Mesendoderm (in vitro differentiated cells): Measurements from ENCODE around the gene RAB26.

ENCODE experiments used
- DNase-seq: peaks from one replicate; pipeline ENCODE4 v3.0.0; 2013
- H2AK5ac ChIP-seq: 2 replicates; pipeline ENCODE4 v1.6.1; 2013; ENCODE audit warnings: low read length, inconsistent platforms
- H2BK120ac ChIP-seq: 2 replicates; pipeline ENCODE4 v1.6.1; 2013; ENCODE audit warnings: low read depth, mild to moderate bottlenecking, low read length, moderate library complexity, mixed read lengths
- H2BK15ac ChIP-seq: replicated peaks from 2 replicates; pipeline ENCODE4 v1.6.1; 2013; ENCODE audit warnings: low read depth, mild to moderate bottlenecking, moderate library complexity
- H2BK5ac ChIP-seq: 2 replicates; pipeline ENCODE4 v1.6.1; 2013; ENCODE audit warnings: low read length, inconsistent platforms
- H3K18ac ChIP-seq: 2 replicates; pipeline ENCODE4 v1.6.1; 2013; ENCODE audit warnings: mild to moderate bottlenecking, low read length, mixed read lengths
- H3K23ac ChIP-seq: one replicate; pipeline ENCODE4 v1.6.1; 2013; ENCODE audit warnings: low read length
- H3K27ac ChIP-seq: 2 replicates; pipeline ENCODE4 v1.5.1; 2013; ENCODE audit warnings: low read depth, mild to moderate bottlenecking, inconsistent platforms, low read length, moderate library complexity
- H3K27me3 ChIP-seq: 2 replicates; pipeline ENCODE4 v1.6.1; 2013; ENCODE audit warnings: low read length, control low read depth, mild to moderate bottlenecking, inconsistent platforms; ENCODE audit not compliant: insufficient read depth, poor library complexity
- H3K36me3 ChIP-seq: 2 replicates; pipeline ENCODE4 v1.6.1; 2013; ENCODE audit warnings: low read length, inconsistent platforms; ENCODE audit not compliant: control insufficient read depth, insufficient read depth
- H3K4ac ChIP-seq: one replicate; pipeline ENCODE4 v1.6.1; 2013; ENCODE audit warnings: low read depth, mild to moderate bottlenecking, low read length, moderate library complexity
- H3K4me1 ChIP-seq: 2 replicates; pipeline ENCODE4 v1.6.1; 2013; ENCODE audit warnings: low read depth, low read length, inconsistent platforms; ENCODE audit not compliant: control insufficient read depth
- H3K4me2 ChIP-seq: 2 replicates; pipeline ENCODE4 v1.6.1; 2013; ENCODE audit warnings: low read length
- H3K4me3 ChIP-seq: 2 replicates; pipeline ENCODE4 v1.5.1; 2013; ENCODE audit warnings: mild to moderate bottlenecking, low read length
- H3K56ac ChIP-seq: one replicate; pipeline ENCODE4 v1.6.1; 2013; ENCODE audit warnings: low read length
- H3K79me1 ChIP-seq: 2 replicates; pipeline ENCODE4 v1.6.1; 2013; ENCODE audit warnings: low read length, inconsistent platforms
- H3K79me2 ChIP-seq: 2 replicates; pipeline ENCODE4 v1.6.1; 2013; ENCODE audit warnings: mild to moderate bottlenecking, low read length; ENCODE audit not compliant: control insufficient read depth, insufficient read depth
- H3K9ac ChIP-seq: 2 replicates; pipeline ENCODE4 v1.6.1; 2013; ENCODE audit warnings: low read length, inconsistent platforms
- H4K5ac ChIP-seq: one replicate; pipeline ENCODE4 v1.6.1; 2013; ENCODE audit warnings: low read length
- H4K8ac ChIP-seq: one replicate; pipeline ENCODE4 v1.6.1; 2013; ENCODE audit warnings: low read depth, mild to moderate bottlenecking, control low read depth, low read length, moderate library complexity
- whole genome bisulfite sequencing: extraction: QIAGEN DNeasy Blood & Tissue Kit; methylation state at CpG from one replicate; pipeline ENCODE4 v1.1.7; 2013; ENCODE audit warnings: low lambda C conversion rate, missing lambda C conversion rate; ENCODE audit not compliant: insufficient coverage; ENCODE audit errors: extremely low coverage; 5-methylcytosine and 5-hydroxymethylcytosine counted together

The RAB26 gene

GRCh38 chr16:2158262-2158638 is 9.8 kb downstream of the RAB26 start:
- no peaks in the 10 kb centered on the region for H3K4me1 ChIP-seq

GRCh38 chr16:2159175-2159838 is 10.9 kb downstream of the RAB26 start:
- peak overlapping the region; percentile 67 for H3K56ac ChIP-seq
- no peak overlapping the region for H4K8ac ChIP-seq
- H3K4me2 ChIP-seq, result no peak overlapping the region
- H3K4me1 ChIP-seq, result no peaks in the 10 kb centered on the region
- peaks cover 9% of the 10 kb centered on the region for H3K79me1 ChIP-seq
- H3K27me3 ChIP-seq, result no peaks in the 10 kb centered on the region
- no peak overlapping the region for H3K18ac ChIP-seq
- H4K5ac ChIP-seq, result no peak overlapping the region
- DNase-seq, result peak; percentile 33
- H2BK15ac ChIP-seq, result no peak overlapping the region
- peaks cover 83% of the 10 kb centered on the region for H3K79me2 ChIP-seq
- peaks cover 3% of the 10 kb centered on the region for H3K36me3 ChIP-seq
- no peak overlapping the region for H3K4ac ChIP-seq
- H2BK120ac ChIP-seq, result no peak overlapping the region
- no peak overlapping the region for H3K23ac ChIP-seq
- H2AK5ac ChIP-seq, result no peak overlapping the region
- H3K4me3 ChIP-seq, result no peak overlapping the region
- no peak overlapping the region for H3K27ac ChIP-seq
- no peak overlapping the region for H2BK5ac ChIP-seq
- no CpG with 5 or more reads among the region's 24 CpGs for WGBS
- H3K9ac ChIP-seq, result peak overlapping the region; percentile 40

More at GRCh38 chr16:2158262-2158638, 9.8 kb downstream of the RAB26 start:
- H3K4me3 ChIP-seq, result no peak overlapping the region
- H2BK5ac ChIP-seq, result no peak overlapping the region
- no peak overlapping the region for H2BK120ac ChIP-seq
- H3K4me2 ChIP-seq, result no peak overlapping the region
- H3K9ac ChIP-seq, result peak overlapping the region; percentile 35
- no CpG with 5 or more reads among the region's 15 CpGs for WGBS
- H3K27me3 ChIP-seq, result no peaks in the 10 kb centered on the region
- no peak overlapping the region for H3K23ac ChIP-seq
- no peak overlapping the region for H3K56ac ChIP-seq
- H3K79me1 ChIP-seq, result peaks cover 11% of the 10 kb centered on the region
- no peak overlapping the region for H4K5ac ChIP-seq
- H3K79me2 ChIP-seq, result peaks cover 87% of the 10 kb centered on the region
- no peak overlapping the region for H3K27ac ChIP-seq
- peaks cover 5% of the 10 kb centered on the region for H3K36me3 ChIP-seq
- DNase-seq, result no peak
- no peak overlapping the region for H2AK5ac ChIP-seq
- no peak overlapping the region for H4K8ac ChIP-seq
- no peak overlapping the region for H3K4ac ChIP-seq
- no peak overlapping the region for H3K18ac ChIP-seq
- H2BK15ac ChIP-seq, result no peak overlapping the region

GRCh38 chr16:2160915-2161551 is 12.6 kb downstream of the RAB26 start:
- H4K8ac ChIP-seq, result no peak overlapping the region
- no peak overlapping the region for H3K4me3 ChIP-seq
- H3K4me2 ChIP-seq, result no peak overlapping the region
- H3K18ac ChIP-seq, result no peak overlapping the region
- H3K27ac ChIP-seq, result no peak overlapping the region
- peaks cover 8% of the 10 kb centered on the region for H3K36me3 ChIP-seq
- DNase-seq, result no peak
- no peaks in the 10 kb centered on the region for H3K4me1 ChIP-seq
- H3K4ac ChIP-seq, result no peak overlapping the region
- H3K56ac ChIP-seq, result peak overlapping the region; percentile 34
- H4K5ac ChIP-seq, result no peak overlapping the region
- no peak overlapping the region for H2AK5ac ChIP-seq
- H2BK15ac ChIP-seq, result no peak overlapping the region
- no CpG with 5 or more reads among the region's 20 CpGs for WGBS
- H3K79me2 ChIP-seq, result peaks cover 75% of the 10 kb centered on the region
- H2BK5ac ChIP-seq, result no peak overlapping the region
- no peaks in the 10 kb centered on the region for H3K27me3 ChIP-seq
- H3K23ac ChIP-seq, result no peak overlapping the region
- H3K79me1 ChIP-seq, result peaks cover 14% of the 10 kb centered on the region
- no peak overlapping the region for H3K9ac ChIP-seq
- H2BK120ac ChIP-seq, result no peak overlapping the region

- Histone ChIP-seq H2AK5ac (no peak overlapping the region), H4K8ac (no peak overlapping the region), H3K79me2 (peaks cover 66% of the 10 kb centered on the region), H3K79me1 (peaks cover 15% of the 10 kb centered on the region), H2BK120ac (no peak overlapping the region), H4K5ac (no peak overlapping the region), H3K4me2 (no peak overlapping the region), H2BK5ac (no peak overlapping the region), H3K4me3 (no peak overlapping the region), H3K27ac (no peak overlapping the region), H3K9ac (no peak overlapping the region), H3K4me1 (no peaks in the 10 kb centered on the region), H3K27me3 (no peaks in the 10 kb centered on the region), H3K18ac (no peak overlapping the region), H3K4ac (no peak overlapping the region), H3K23ac (no peak overlapping the region), H3K36me3 (peaks cover 8% of the 10 kb centered on the region), H2BK15ac (no peak overlapping the region), H3K56ac (peak overlapping the region; percentile 25)
- DNase-seq, result no peak
- WGBS, result no CpG with 5 or more reads among the region's 10 CpGs
Observed at GRCh38 chr16:2161911-2162310, 13.5 kb downstream of the RAB26 start.

GRCh38 chr16:2162676-2163118 is 14.3 kb downstream of the RAB26 start:
- peaks cover 58% of the 10 kb centered on the region for H3K79me2 ChIP-seq
- no CpG with 5 or more reads among the region's 13 CpGs for WGBS
- H3K79me1 ChIP-seq, result peaks cover 16% of the 10 kb centered on the region
- H3K36me3 ChIP-seq, result peaks cover 9% of the 10 kb centered on the region
- H3K4ac ChIP-seq, result no peak overlapping the region
- H2BK120ac ChIP-seq, result no peak overlapping the region
- H2BK5ac ChIP-seq, result no peak overlapping the region
- H3K18ac ChIP-seq, result no peak overlapping the region
- H4K5ac ChIP-seq, result no peak overlapping the region
- H3K4me3 ChIP-seq, result no peak overlapping the region
- H3K4me1 ChIP-seq, result no peaks in the 10 kb centered on the region
- H3K4me2 ChIP-seq, result no peak overlapping the region
- no peak overlapping the region for H3K9ac ChIP-seq
- H3K27me3 ChIP-seq, result no peaks in the 10 kb centered on the region
- H3K27ac ChIP-seq, result no peak overlapping the region
- no peak overlapping the region for H3K23ac ChIP-seq
- no peak overlapping the region for H3K56ac ChIP-seq
- H2BK15ac ChIP-seq, result no peak overlapping the region
- no peak overlapping the region for H2AK5ac ChIP-seq
- no peak for DNase-seq
- H4K8ac ChIP-seq, result no peak overlapping the region
